PC-3 (cell line): ENCODE data around the gene DNAH7.

Source experiments
- CTCF ChIP-seq: fragments of 300-600 bp; sonication (generic); conservative IDR thresholded peaks from 2 replicates; pipeline ENCODE4 v1.5.1; 2017; ENCODE audit warnings: antibody characterized with exemption, low read depth, mild to moderate bottlenecking, low read length
- EZH2 ChIP-seq: fragments of 300-600 bp; sonication (generic); IDR thresholded peaks from one replicate; pipeline ENCODE4 v1.6.1; 2017; ENCODE audit warnings: antibody characterized with exemption, mild to moderate bottlenecking, low read length; ENCODE audit not compliant: unreplicated experiment
- EZH2phosphoT487 ChIP-seq: fragments of 300-600 bp; sonication (generic); IDR thresholded peaks from 2 replicates; pipeline ENCODE4 v1.6.1; 2018; ENCODE audit warnings: mild to moderate bottlenecking, antibody characterized with exemption, low read length, borderline replicate concordance

- TF ChIP-seq CTCF (no peak), EZH2 (no peak), EZH2phosphoT487 (no peak)
Observed at GRCh38 chr2:195734931-195735330, 333.7 kb downstream of the DNAH7 start.
